ENCODE data around the gene UMPS.
"Not testable (repeated sequence)": the region's sequence is repeated elsewhere in the genome, so short reads cannot be mapped to it uniquely, and the experiment has no call there.

The UMPS gene

DNA sequence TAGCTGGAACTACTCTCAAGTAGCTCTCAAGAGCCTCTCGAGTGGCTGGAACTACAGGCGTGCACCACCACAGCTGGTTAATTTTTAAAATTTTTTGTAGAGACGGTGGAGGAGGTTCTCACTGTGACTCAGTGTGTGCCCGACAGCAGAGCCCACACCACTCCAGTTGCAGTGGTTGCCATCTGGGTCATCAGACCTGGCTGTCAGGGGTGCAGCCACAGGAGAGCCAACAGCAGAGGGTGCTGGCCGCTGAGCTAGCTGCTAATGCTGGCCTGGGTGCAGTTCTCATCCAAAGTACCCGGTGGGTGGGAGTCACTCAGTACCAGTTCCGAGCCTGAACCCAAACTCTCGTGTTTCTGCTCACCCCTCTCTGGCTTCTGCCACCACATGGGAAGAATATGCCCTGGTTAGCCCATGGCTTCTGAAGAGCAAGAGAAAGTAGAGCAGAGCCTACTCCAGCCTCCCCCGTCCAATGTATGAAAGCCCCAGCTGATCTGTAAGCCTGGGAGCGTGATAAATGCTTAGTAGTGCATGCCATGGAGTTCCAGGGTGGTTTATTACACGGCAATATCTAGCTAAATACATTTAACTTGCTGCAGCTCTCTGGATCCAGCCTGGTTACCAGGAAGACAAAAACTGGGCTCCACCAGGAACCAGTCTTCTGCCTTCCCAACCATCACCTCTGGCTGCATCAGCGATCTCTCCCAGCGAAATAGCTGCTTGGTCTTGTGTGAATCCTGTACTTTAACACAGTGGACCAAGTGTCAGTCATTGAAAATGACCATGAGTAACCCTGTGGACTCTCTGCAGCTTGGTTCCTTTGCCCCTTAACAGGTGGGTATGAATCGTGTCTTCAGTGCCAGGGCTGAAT is 17.1 kb downstream of the UMPS start:
- Mint-ChIP-seq H3K36me3 (ENCODE audit: low read depth) (peaks cover 32% of the 10 kb centered on the region), H3K4me3 (no peak overlapping the region), H3K27me3 (no peaks in the 10 kb centered on the region), H3K4me1 (no peaks in the 10 kb centered on the region), H3K9me3 (no peaks in the 10 kb centered on the region), H3K27ac (no peak overlapping the region)
- peak; percentile 15 for ATAC-seq
- DNase-seq = no peak

DNA sequence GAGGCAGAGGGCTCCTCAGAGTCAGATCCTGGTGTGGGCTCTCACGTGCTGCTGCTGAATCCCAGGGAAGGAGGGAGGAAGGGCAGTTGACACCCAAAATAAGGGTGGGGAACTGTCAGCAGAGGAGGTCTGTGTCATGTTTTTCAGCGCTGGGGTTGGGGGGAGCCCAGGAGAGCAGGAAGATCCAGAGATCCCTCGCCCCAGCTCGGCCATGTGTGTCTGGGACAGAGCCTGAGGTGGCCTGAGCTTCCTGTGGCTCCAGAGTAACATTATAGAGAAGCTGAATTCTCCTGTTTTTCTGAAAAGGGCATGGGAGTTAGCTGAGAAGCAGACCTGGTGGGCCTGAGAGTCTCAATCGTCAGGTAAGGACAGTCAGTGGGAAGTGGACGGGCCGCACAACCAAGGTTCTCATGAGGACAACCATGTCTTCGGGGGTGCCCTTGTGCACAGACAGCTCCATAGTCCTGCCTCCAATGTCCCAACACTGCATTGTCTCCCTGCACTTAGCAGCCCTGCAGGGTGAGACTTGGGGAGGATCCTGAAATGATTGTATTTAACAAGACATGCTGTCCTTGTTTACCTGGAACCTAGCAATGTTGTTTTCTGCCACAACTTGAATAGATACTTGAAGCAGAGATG is 18.4 kb downstream of the UMPS start:
- DNase-seq (no peak), ATAC-seq (no peak)
- Mint-ChIP-seq H3K36me3 (ENCODE audit: low read depth) (peaks cover 26% of the 10 kb centered on the region), H3K4me3 (no peak overlapping the region), H3K9me3 (no peaks in the 10 kb centered on the region), H3K27ac (no peak overlapping the region), H3K4me1 (no peaks in the 10 kb centered on the region), H3K27me3 (no peaks in the 10 kb centered on the region)

DNA sequence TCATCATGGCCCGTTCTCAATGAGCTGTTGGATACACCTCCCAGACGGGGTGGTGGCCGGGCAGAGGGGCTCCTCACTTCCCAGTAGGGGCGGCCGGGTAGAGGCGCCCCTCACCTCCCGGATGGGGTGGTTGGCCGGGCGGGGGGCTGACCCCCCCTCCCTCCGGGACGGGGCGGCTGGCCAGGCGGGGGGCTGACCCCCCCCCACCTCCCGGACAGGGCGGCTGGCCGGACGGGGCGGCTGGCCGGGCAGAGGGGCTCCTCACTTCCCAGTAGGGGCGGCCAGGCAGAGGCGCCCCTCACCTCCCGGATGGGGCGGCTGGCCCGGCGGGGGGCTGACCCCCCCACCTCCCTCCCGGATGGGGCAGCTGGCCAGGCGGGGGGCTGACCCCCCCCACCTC is 19.6 kb downstream of the UMPS start:
- H3K4me1 Mint-ChIP-seq, H3K27ac Mint-ChIP-seq, DNase-seq, H3K4me3 Mint-ChIP-seq, H3K9me3 Mint-ChIP-seq, ATAC-seq, H3K27me3 Mint-ChIP-seq: not testable (repeated sequence)
- peaks cover 15% of the 10 kb centered on the region for H3K36me3 Mint-ChIP-seq (ENCODE audit: low read depth)

DNA sequence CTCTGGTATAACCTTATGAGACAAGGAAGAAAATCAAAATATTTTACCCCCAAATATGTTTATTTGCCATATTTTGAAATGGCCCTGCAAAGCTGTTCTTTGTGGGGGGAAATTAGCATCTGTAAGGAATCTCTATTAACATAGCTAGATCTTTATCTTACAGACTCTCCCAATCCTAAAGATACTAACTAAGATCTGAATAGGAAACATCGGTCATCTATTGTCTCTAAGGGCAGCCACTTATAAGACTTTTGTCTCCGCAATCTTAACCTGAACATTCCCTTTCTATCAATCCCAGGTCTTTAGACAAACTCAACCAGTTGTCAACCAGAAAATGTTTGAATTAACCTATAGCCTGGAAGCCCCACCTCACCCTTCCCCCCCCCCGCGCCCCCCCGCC is 21.2 kb downstream of the UMPS start:
- no peak for ATAC-seq
- no peaks in the 10 kb centered on the region for H3K4me1 Mint-ChIP-seq
- H3K9me3 Mint-ChIP-seq = no peaks in the 10 kb centered on the region
- no peak for DNase-seq
- no peaks in the 10 kb centered on the region for H3K27me3 Mint-ChIP-seq
- no peak overlapping the region for H3K4me3 Mint-ChIP-seq
- H3K27ac Mint-ChIP-seq = no peak overlapping the region
- H3K36me3 Mint-ChIP-seq (ENCODE audit: low read depth) = peaks cover 1% of the 10 kb centered on the region

DNA sequence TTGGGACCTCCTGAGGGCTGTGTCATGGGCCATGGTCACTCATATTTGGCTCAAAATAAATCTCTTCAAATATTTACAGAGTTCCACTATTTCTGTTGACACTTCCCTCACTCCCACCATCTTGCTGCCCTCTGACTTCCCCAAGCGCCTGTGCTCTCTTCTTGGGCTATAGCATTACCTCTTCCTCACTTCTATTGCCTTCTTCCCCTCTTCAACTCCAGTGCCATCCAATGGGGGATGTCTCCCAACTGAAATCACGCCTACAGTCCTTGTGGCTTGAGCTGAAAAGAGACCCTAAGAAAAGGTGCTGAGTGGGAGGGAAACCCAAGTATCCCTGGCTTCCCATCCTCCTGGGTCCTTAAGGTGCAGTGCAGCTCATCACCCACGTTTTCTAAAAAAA is 21.8 kb downstream of the UMPS start:
- H3K9me3 Mint-ChIP-seq = no peaks in the 10 kb centered on the region

DNA sequence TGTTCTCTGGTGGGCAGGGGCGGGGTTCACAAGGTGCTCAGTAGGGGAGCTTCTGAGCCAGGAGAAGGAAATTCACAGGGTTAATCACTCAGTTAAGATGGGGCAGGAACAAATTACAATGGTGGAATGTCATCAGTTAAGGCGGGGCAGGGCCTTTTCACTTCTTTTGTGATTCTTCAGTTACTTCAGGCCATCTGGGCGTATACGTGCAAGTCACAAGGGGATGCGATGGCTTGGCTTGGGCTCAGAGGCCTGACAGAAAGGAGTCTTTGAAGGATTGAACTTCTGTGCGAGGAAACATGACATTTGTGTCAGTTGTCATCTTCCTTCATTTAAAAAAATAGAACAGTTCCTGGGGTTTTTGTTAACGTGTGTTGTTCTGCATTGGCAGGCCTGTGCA is 27.7 kb downstream of the UMPS start:
- not testable (repeated sequence) for H3K36me3 Mint-ChIP-seq (ENCODE audit: low read depth); H3K27me3 Mint-ChIP-seq; H3K9me3 Mint-ChIP-seq; H3K27ac Mint-ChIP-seq; ATAC-seq; H3K4me3 Mint-ChIP-seq; DNase-seq
- H3K4me1 Mint-ChIP-seq = peaks cover 13% of the 10 kb centered on the region

More for the DNA sequence above, 21.8 kb downstream of the UMPS start:
- H3K27ac Mint-ChIP-seq = no peak overlapping the region
- H3K4me1 Mint-ChIP-seq = no peaks in the 10 kb centered on the region
- no peaks in the 10 kb centered on the region for H3K27me3 Mint-ChIP-seq
- no peak for DNase-seq
- no peak for ATAC-seq
- H3K36me3 Mint-ChIP-seq (ENCODE audit: low read depth) = no peaks in the 10 kb centered on the region
- no peak overlapping the region for H3K4me3 Mint-ChIP-seq

DNA sequence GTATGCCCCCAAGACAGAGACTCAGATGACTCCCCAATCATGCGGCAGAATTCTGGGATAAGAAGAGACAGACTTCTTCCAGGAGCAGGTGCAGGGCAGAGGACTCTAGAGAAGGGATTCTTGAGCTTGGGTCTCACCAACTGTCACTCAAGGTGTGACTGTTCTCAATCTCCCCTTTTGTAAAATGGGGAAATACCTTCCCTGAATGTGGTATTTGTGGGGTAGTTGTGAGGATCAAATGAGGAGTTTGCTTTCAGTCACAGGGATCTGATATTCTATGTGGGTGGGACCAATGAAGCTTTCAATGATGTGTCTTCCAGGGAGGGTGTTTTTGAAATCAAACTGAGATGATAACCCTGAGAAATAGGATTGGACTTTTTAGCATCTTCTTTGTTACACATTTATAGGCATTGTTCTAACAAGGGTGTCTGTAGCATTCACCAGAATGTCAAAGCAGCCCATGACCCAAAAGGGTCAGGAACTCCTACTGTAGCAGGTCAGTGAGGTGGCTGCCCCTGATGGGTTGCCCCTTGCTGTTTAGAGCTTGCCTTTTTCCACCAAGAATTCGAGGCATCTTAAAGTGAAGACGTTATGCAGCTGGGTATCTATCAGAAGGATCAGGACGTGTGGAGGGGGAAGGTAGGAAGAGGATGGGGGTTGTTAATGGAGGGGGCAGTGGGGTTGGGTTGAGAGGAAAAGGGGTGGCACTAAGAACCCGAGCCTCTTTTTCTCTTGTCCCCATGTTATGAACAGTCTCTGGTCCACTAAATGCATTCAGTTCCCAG is 28.8 kb downstream of the UMPS start:
- Mint-ChIP-seq H3K36me3 (ENCODE audit: low read depth) (no peaks in the 10 kb centered on the region), H3K27ac (no peak overlapping the region), H3K9me3 (no peaks in the 10 kb centered on the region), H3K4me1 (peaks cover 13% of the 10 kb centered on the region), H3K4me3 (no peak overlapping the region), H3K27me3 (peaks cover 3% of the 10 kb centered on the region)
- no peak for DNase-seq
- peak; percentile 84 for ATAC-seq

DNA sequence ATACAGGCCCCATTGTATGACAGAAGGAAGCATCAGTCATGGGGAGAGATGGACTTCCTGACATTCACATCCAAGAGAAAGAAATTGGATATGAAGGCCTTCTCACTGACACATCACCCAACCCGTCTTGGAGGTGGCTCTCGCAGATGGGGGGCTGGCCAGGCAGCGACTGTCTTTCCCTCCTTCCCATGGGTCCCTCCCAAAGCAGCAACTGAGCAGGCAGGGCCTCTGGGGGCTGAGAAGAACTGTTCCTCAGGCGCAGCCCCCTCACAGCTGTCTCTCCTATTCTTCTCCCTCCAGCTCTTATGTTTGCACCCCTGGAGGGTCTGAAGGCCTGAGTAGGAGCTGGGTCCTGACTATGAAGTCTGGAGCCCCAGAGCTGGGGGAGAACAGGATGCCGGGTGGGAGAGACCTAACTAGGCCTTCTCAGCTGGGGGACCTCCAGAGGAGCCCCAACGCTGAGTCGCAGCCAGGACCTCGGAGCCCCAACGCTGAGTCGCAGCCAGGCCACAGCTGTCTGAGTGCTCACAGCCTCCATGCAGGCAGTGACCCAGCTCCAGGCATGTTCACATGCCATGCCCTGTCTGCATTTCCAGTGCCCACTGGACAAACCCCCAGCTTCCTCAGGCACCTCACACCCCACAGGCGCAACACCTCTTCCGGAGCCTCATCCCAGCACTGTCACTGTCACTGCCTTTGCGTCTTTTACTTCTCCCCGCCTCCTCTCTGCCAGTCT is 29.6 kb downstream of the UMPS start:
- Mint-ChIP-seq H3K4me1 (peaks cover 13% of the 10 kb centered on the region), H3K36me3 (ENCODE audit: low read depth) (no peaks in the 10 kb centered on the region), H3K9me3 (no peaks in the 10 kb centered on the region), H3K27ac (no peak overlapping the region), H3K27me3 (peaks cover 3% of the 10 kb centered on the region), H3K4me3 (no peak overlapping the region)
- DNase-seq (no peak), ATAC-seq (no peak)

DNA sequence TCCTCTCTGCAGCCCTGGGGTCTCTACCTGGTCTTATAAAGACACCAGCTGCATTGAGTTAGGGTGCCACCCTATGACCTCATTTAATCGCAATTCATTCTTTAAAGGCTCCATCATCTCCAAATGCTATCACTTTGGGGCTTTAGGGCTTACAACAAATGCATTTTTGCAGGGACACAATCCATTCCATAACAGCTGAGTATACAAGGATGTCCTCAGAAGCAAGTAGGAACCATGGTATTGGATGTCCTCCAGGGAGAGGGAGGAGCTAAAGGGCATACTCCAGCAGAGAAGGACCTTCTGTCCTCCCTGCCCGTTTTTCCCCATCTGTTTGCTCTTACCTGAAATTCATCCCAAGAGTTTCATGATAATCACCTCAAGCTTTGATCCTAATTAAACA is 30.3 kb downstream of the UMPS start:
- Mint-ChIP-seq H3K4me3 (no peak overlapping the region), H3K4me1 (peaks cover 13% of the 10 kb centered on the region), H3K27ac (no peak overlapping the region), H3K9me3 (no peaks in the 10 kb centered on the region), H3K27me3 (peaks cover 3% of the 10 kb centered on the region), H3K36me3 (ENCODE audit: low read depth) (no peaks in the 10 kb centered on the region)
- DNase-seq = no peak
- no peak for ATAC-seq

DNA sequence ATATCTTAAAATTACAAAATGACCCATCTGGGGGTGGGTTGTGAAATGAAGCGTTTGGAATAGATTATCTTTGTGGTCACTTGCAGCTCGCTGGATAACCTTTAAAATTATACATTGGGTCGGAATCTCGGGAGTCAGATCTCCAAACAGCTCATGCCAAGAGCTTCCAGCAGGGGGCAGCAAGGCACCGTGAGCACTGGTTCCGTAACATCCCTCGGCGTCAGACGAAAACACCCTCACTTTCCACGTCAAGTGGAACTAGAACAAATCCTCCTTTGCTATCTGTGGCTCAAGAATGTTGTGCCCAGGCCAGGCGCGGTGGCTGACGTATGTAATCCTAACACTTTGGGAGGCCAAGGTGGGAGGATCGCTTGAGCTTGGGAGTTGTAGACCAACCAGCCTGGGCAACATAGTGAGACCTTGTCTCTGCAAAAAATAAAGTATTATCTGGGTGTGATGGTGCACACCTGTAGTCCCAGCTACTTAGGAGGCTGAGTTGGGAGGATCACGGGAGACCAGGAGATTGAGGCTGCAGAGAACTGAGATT is 31.1 kb downstream of the UMPS start:
- Mint-ChIP-seq H3K36me3 (ENCODE audit: low read depth) (no peaks in the 10 kb centered on the region), H3K27me3 (peaks cover 3% of the 10 kb centered on the region), H3K4me1 (peaks cover 13% of the 10 kb centered on the region), H3K27ac (peak overlapping the region; percentile 59), H3K4me3 (no peak overlapping the region), H3K9me3 (no peaks in the 10 kb centered on the region)
- DNase-seq = peak; percentile 85
- peak; percentile 35 for ATAC-seq

DNA sequence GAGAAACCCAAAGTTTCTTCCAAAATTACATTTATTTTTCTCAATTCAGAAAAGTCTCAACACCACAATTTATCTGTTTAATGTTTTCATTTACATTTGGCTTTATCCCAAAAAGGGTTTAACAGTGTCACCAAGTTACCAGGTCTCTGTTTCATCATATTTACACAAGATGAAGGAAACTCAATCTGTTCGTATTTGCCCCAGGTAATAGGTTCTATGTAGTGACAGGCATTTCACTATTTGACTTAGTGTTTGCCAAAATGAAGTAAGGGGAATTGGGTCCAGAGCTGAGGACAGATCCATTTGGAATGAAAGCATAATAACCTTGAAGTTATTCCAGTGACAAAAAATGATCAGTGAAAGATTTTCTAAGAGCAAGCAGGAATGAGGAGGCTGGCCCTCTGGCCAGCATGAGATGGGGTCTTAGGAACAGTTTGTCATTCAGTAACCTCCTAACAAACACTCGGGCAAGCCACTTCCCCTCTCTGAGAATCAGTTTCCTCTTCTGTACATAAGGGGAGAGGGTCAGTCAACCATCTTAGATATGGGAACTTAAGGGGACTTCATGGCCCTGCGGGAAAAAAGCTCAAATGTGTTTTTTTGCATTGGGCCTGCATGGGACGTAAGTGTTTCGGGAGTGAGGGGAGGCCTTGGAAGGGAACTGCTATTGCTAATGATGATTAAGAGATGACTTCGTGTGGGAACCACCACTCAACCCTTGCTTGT is 31.8 kb downstream of the UMPS start:
- ATAC-seq = no peak
- no peak overlapping the region for H3K27ac Mint-ChIP-seq
- H3K27me3 Mint-ChIP-seq = peaks cover 3% of the 10 kb centered on the region

DNA sequence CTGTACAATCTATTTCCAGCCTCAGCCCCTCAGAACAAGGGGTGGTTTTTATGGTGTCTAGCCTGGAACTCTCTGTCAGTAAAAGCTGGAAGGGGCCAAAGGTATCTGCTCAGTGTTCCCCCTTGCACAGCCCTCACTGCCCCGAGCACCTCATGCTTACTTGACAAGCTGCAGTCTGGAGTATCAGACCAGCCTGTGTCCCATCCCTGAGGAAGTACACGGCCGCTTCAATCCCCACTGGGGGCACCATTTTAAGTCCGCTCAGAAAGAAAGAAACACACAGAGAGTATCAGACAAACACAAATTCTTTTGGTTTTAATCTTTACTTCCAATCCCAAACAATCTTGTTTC is 32.4 kb downstream of the UMPS start:
- Mint-ChIP-seq H3K27ac (no peak overlapping the region), H3K9me3 (no peaks in the 10 kb centered on the region), H3K4me1 (peaks cover 13% of the 10 kb centered on the region), H3K27me3 (peaks cover 3% of the 10 kb centered on the region), H3K36me3 (ENCODE audit: low read depth) (no peaks in the 10 kb centered on the region), H3K4me3 (no peak overlapping the region)
- ATAC-seq (no peak), DNase-seq (no peak)

More for the DNA sequence above, 31.8 kb downstream of the UMPS start:
- Mint-ChIP-seq H3K36me3 (ENCODE audit: low read depth) (no peaks in the 10 kb centered on the region), H3K4me1 (peaks cover 13% of the 10 kb centered on the region), H3K9me3 (no peaks in the 10 kb centered on the region), H3K4me3 (no peak overlapping the region)
- DNase-seq = no peak

DNA sequence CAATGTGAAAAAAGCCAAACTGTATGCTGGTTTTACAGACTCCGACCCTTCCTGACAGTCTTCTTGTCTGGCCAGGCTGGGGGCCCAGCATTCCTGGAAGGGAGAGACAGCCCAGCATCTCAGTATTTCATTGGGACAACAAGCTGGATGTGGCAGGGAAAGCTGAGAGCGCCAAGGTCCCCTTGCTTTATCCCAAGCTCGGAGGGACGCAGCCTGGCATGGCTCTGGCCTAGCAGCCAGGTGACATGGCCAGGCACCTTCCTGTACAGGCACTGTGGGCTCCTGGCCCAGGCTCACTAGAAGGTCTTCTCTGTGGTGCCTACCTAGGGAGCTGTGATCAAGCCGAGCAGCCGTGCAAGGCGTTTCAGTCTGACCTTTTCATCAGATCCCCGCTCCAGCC is 33.0 kb downstream of the UMPS start:
- Mint-ChIP-seq H3K27me3 (peaks cover 3% of the 10 kb centered on the region), H3K27ac (no peak overlapping the region), H3K4me1 (peaks cover 13% of the 10 kb centered on the region), H3K4me3 (no peak overlapping the region), H3K36me3 (ENCODE audit: low read depth) (no peaks in the 10 kb centered on the region), H3K9me3 (no peaks in the 10 kb centered on the region)
- ATAC-seq (no peak), DNase-seq (no peak)

Measured in activated naive CD8-positive, alpha-beta T cell treated with anti-CD3 and anti-CD28 coated beads, Interleukin-2, amount 50 U/mL, for 24 hours (primary cell).